Body of pancreas (tissue), 4 donors: ENCODE measurements around the gene FERMT2. TPM values are rescaled to one million over a fixed set of nuclear protein-coding genes. Genes with fewer than 3 reads are reported as not detected.

Experiments used
- ATAC-seq: fragments of 150-250 bp; one replicate; pipeline ENCODE4 v1.9.1; 2016
- DNase-seq, 4 donors: peaks; one replicate each; pipeline ENCODE4 v3.0.0-alpha.2; 2019
- H3K27ac ChIP-seq, 4 donors: fragments of 200-600 bp; sonication (generic); 1 replicate in 3 of 4; 2 replicates in 1 of 4; pipeline versions ENCODE4 v1.5.1 to v1.6.1; 2016 to 2019; ENCODE audit warnings: mild to moderate bottlenecking in 1 of 4, mixed read lengths in 1 of 4, moderate library complexity in 1 of 4
- H3K27me3 ChIP-seq, 2 donors: fragments of 200-600 bp; sonication (generic); one replicate each; pipeline ENCODE4 v1.6.0; 2016; ENCODE audit warnings: mild to moderate bottlenecking in 1 of 2
- H3K36me3 ChIP-seq, 2 donors: fragments of 200-600 bp; sonication (generic); replicated peaks in 1 of 2; 2 replicates each; pipeline ENCODE4 v1.5.1; 2016; ENCODE audit warnings: low read depth in 2 of 2; ENCODE audit not compliant: insufficient read depth in 1 of 2
- H3K4me1 ChIP-seq: fragments of 200-600 bp; sonication (generic); one replicate; pipeline ENCODE4 v1.6.0; 2016
- H3K4me3 ChIP-seq, 2 donors: fragments of 200-600 bp; sonication (generic); 1 replicate in 1 of 2; 2 replicates in 1 of 2; pipeline ENCODE4 v1.5.1; 2016 to 2019
- H3K9me3 ChIP-seq, 3 donors: fragments of 200-600 bp; sonication (generic); 1 replicate in 2 of 3; 2 replicates in 1 of 3; pipeline ENCODE4 v1.5.1; 2016
- CTCF ChIP-seq, 7 experiments: fragments of 450-650 bp in 4 of 7; fragments of 200-600 bp in 3 of 7; sonication (generic) in 3 of 7; IDR thresholded peaks; one replicate each; pipeline ENCODE4 v1.5.1; 2016 to 2019; ENCODE audit warnings: antibody characterized with exemption in 7 of 7
- POLR2A ChIP-seq, 3 donors: fragments of 450-650 bp; IDR thresholded peaks; one replicate each; pipeline ENCODE4 v1.6.1; 2016; ENCODE audit warnings: antibody characterized with exemption in 3 of 3, mild to moderate bottlenecking in 2 of 3
- WGBS, 2 donors: methylation state at CpG; one replicate each; pipeline ENCODE4 v1.1.5; 2017; 5-methylcytosine and 5-hydroxymethylcytosine counted together
- intact Hi-C: fragments of 100-400 bp; cut with DNase I; formaldehyde crosslinking; loops from one replicate; pipeline ENCODE4 v1.15.1; 2023
- total RNA-seq, 2 donors: library from RNA; depleted of rRNA; stranded (reverse); fragments of >200 nt; gene quantifications; one replicate each; pipeline ENCODE4 v1.1.0, GENCODE V29; 2016

Gene FERMT2
- total RNA-seq, 2 donors from 2014 or later: 29.3 to 42.2 TPM

- no peaks in the 10 kb centered on the region for H3K36me3 ChIP-seq
- H3K4me1 ChIP-seq: no peaks in the 10 kb centered on the region
- DNase-seq (peak in 3 of 4 donors; percentile 16 to 37 (median 30)), ATAC-seq (no peak)
- no peaks in the 10 kb centered on the region for H3K27me3 ChIP-seq
- WGBS, 2 donors: 85 to 87% methylated on average over 12 of the region's 12 CpGs
- H3K4me3 ChIP-seq: no peak overlapping the region
- H3K9me3 ChIP-seq: no peaks in the 10 kb centered on the region
- no peak overlapping the region for H3K27ac ChIP-seq
- no peak for TF ChIP-seq CTCF (IDR thresholded peaks at IDR 0.05)
- TF ChIP-seq POLR2A (IDR thresholded peaks at IDR 0.05): no peak
- intact Hi-C loops: no loop called here
Observed at GRCh38 chr14:52835122-52835903, 115.5 kb downstream of the FERMT2 start.

- DNase-seq (no peak), ATAC-seq (no peak)
- 63 to 64% methylated on average over 1 of the region's 1 CpG for WGBS, 2 donors
- TF ChIP-seq CTCF (IDR thresholded peaks at IDR 0.05): no peak
- no peak for TF ChIP-seq POLR2A (IDR thresholded peaks at IDR 0.05)
- Histone ChIP-seq H3K4me3 (no peak overlapping the region), H3K27ac (no peak overlapping the region), H3K4me1 (no peaks in the 10 kb centered on the region), H3K27me3 (no peaks in the 10 kb centered on the region), H3K36me3 (no peaks in the 10 kb centered on the region), H3K9me3 (no peaks in the 10 kb centered on the region)
- intact Hi-C loops: no loop called here
Observed at GRCh38 chr14:52834440-52834842, 116.4 kb downstream of the FERMT2 start.

GRCh38 chr14:52833891-52834290 is 117.0 kb downstream of the FERMT2 start:
- Histone ChIP-seq H3K36me3 (no peaks in the 10 kb centered on the region), H3K9me3 (no peaks in the 10 kb centered on the region), H3K4me3 (no peak overlapping the region), H3K27ac (no peak overlapping the region), H3K4me1 (no peaks in the 10 kb centered on the region), H3K27me3 (no peaks in the 10 kb centered on the region)
- DNase-seq: no peak
- WGBS, 2 donors: 89 to 91% methylated on average over 5 of the region's 5 CpGs
- ATAC-seq: no peak
- TF ChIP-seq CTCF (IDR thresholded peaks at IDR 0.05): no peak
- TF ChIP-seq POLR2A (IDR thresholded peaks at IDR 0.05): no peak
- intact Hi-C loops: no loop called here

GRCh38 chr14:52829527-52830185 is 121.2 kb downstream of the FERMT2 start:
- no peaks in the 10 kb centered on the region for H3K36me3 ChIP-seq
- intact Hi-C loops: loop anchor here (10.0 kb wide), 2 partner anchors 225 to 475 kb away; no protein-coding TSS in a partner anchor
- H3K4me1 ChIP-seq: no peaks in the 10 kb centered on the region
- DNase-seq (no peak), ATAC-seq (no peak)
- H3K4me3 ChIP-seq: no peak overlapping the region
- no peaks in the 10 kb centered on the region for H3K9me3 ChIP-seq
- whole genome bisulfite sequencing, 2 donors: 89 to 92% methylated on average over 7 of the region's 7 CpGs
- TF ChIP-seq CTCF (IDR thresholded peaks at IDR 0.05) (no peak), POLR2A (IDR thresholded peaks at IDR 0.05) (no peak)
- H3K27ac ChIP-seq: no peak overlapping the region
- H3K27me3 ChIP-seq: no peaks in the 10 kb centered on the region
